HG03108 (cell line): ENCODE data around the gene ZPR1.
A peak's percentile ranks its signal among the peaks of the same experiment; 100 is the strongest.
"Not testable (repeated sequence)": the region's sequence is repeated elsewhere in the genome, so short reads cannot be mapped to it uniquely, and the experiment has no call there.

Source experiments
- ATAC-seq: cut with Tn5 transposase; IDR thresholded peaks from one replicate; pipeline ENCODE4 v1.9.1; 2021; ENCODE audit warnings: moderate library complexity; ENCODE audit not compliant: unreplicated experiment

Gene ZPR1

DNA sequence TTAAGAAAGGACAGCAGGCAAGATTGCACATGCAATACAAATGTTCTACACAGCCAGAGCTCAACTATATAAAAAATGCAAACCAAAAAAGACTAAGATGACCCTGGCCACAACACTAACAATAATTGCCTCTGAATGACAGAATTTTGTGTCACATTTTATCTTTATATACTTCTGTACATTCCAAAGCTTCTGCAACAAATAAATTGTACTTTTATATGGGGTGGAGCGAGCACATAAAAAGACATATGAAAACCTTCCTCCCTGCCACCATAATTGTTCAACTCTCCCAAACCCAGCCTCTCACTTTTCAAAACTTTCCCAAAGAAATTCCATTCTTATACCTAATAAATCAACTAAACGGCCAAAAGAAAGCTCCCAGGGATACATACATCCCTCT, 25.7 kb downstream of the ZPR1 start:
- ATAC-seq: no peak

DNA sequence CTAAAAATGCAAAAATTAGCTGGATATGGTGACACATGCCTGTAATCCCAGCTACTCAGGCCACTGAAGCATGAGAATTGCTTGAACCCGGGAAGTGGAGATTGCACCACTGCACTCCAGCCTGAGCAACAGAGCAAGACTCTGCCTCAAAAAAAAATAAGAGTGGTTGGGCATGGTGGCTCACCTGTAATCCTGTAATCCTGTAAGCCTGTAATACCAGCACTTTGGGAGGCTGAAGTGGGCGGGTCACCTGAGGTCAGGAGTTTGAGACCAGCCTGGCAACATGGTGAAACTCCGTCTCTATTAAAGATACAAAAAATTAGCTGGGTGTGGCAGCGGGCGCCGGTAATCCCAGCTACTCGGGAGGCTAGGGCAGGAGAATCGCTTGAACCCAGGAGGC, 31.8 kb downstream of the ZPR1 start:
- ATAC-seq: not testable (repeated sequence)

DNA sequence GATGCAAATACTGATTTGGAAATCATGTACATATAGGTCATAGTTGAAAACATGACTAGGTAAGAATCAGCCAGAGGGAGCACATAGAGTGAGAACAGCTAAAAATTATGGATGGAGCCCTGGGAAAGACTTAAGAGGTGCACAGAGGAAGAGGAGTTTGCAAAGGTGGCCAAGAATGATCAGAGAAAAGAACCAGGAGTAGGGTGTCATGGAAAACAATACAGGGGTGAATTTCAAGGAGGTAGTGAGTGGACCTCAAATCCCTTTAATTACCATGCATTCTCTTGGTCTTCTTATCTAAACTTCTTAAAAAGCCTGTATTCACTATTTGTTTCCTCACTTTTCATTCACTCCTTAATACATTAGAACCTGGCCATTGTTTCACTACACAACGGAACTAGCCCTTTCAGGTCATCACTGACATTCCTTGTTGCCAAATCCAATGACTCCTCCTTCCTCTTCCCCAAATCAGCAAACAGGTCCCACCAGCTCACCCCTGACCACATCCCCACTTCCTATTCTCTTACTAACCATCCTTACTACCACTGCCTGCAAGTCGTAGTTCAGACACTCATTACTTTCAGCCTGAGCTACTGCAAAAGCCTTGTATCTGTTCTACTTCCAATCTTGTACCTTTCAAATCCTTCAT, 37.6 kb downstream of the ZPR1 start:
- no peak for ATAC-seq

DNA sequence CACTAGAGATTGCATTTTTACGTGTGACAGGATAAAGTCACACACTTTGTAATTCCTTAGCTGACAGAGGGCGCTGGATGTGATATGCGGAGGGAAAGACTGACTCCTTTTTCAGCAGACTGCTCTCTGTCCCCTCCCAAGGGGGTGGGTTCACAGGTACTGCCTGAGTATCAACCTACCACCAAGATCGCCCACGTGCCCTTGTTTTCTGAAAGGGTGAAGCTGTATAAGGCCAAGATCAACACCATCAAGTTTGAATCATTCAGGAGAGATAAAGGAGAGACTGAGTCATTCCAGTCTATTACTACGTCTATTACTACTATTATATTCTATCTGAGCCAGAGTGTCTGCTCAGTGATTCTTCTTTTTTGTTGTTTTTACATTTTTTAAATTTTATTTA, 45.7 kb downstream of the ZPR1 start:
- ATAC-seq: no peak

DNA sequence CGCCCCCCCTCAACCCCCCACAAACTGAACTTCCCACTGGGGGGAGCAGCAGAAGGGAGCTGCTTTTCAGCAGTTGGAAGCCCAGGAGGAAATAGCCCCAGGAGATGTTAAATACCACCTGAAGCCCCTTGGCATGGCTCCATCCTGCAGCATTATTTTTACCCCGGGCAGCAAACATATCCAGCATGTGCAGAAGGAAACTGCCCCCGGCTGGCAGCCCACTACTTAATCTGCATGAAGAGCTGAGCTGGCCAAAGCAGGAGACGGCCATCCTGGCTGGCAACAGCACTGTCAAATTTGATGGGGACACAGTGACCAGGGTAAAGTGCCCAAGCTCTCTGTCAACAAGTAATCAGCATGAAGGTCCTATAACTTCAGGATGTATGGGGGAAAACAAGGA, 47.1 kb downstream of the ZPR1 start:
- ATAC-seq: no peak

DNA sequence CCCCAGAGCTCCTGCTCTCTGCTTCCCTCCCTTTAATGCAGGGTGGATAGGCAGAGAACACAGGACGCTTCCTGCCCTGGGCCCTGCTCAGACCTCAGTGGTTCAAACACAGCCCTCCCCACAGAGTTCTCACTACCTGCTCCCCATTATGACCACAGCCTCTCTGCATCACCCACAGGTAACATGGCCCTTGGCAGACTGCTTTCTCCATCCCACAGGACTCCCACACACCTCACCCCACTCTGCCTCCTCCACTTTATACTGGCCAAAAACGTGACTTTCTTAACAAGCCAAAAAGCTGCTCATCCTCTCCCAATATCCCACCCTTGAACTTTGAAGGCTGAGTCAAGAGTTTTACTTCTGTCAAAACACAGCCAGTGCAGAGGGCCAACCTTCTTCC, 48.8 kb downstream of the ZPR1 start:
- no peak for ATAC-seq

DNA sequence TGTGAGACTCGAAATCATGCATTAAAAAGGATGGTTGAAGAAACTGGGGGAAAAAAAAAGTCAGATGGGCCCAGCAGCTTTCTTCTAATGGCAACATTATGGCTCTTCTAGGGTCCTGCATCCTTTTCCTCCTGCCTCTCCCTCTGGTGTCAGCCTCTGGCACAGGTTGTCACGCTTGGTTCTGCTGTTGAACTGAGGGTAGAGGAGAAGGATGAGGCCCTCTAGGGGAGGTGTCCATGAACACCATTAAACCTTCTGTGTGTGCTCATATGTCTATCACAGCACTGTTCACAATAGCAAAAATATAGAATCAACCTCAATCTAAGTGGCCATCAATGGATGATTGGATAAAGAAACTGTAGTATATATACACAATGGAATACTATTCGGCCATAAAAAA, 51.1 kb downstream of the ZPR1 start:
- no peak for ATAC-seq

DNA sequence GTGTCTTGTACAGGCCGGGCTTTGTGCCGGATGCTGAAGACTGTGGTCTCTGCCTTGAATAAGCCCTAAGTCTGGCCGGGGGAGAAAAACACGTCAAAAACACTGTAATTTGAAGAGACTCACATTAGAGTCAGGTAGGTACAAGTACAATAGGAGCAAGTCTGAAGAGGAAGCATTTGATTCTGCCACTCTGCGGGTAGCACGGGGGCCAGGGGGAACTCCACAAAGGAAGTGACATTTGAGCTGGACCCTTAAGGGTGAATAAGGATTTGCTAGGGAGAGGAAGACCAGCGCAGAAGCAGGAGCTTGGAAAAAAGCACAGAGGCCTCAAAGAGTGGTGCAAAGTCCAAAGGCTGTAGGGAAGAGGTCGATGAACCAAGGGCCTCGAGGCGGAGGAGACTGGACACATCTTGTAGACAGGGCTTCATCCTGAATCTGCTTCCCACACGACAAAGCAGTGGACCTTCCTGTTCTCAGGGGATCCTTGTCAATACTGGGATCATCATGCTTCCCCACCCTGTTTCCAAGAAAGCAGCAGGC, 53.8 kb downstream of the ZPR1 start:
- no peak for ATAC-seq

DNA sequence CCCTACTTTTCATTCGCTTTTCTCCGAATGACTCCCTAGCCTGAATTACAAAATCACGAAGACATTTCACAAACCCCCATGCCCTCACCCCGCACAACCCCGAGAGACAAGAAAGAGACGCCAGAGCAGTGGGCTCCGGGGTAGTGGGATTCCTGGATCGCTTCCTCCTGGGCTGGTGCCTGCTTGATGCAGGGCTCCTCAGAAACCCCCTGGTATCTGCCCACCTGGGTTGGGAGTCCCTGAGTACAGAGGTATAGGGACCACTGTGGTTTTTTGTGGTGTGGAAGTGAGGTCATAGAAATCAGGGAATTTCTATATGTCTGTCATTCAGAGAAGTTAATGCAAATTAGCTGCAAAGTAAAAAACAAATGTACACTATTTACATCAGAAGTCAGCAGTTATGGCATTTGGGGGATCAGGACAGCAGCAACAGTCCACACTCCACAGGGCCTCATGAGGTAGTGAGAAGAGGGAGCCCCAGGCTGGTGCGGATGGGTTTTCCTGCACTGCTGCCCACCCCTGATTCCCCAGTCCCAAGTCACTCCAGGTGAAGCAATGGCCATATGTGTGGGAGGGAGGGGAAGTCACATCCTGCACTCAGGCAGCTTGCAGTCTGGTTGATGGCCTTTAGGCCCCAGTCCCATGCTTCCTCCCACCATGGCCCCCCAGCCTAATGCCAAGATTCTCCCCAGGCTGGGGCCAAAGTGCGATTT, 54.6 kb downstream of the ZPR1 start:
- no peak for ATAC-seq

DNA sequence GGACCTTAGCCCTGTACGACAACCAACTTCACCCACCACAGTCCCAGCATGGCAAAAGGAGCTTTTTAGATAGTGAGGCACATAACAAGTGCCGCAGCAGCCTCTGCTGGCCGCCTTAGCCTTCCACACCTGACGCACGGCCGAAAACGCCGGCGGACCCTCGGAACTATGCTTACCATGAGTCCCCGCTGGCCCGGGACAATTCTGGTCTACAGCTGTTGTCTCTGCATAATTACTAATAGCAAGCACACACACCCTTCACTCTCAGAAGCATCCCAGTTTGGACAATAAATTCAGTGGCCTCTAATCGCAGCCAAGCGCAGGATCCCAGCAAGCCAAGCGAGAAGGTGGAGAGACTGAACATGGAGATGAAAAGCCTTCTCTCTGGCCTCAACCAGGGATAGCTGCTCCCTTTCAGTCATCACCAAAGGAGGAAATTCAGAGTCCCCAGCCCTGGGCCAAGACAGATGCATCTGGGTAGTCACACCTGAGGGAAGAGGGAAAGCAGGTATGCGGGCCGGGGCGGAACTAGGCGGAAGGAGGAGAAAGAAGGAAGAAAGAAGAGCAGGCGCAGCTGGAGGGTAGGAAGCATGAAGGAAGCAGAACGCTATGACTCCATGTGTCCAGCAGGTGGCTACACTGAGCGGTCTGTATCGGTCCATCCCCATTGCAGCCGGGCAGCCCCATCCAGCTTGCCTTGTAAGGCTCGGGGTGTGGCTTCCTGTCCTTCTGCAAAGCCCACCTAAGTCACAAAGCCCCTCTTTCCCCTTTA, 55.4 kb downstream of the ZPR1 start:
- peak; percentile 82 for ATAC-seq

DNA sequence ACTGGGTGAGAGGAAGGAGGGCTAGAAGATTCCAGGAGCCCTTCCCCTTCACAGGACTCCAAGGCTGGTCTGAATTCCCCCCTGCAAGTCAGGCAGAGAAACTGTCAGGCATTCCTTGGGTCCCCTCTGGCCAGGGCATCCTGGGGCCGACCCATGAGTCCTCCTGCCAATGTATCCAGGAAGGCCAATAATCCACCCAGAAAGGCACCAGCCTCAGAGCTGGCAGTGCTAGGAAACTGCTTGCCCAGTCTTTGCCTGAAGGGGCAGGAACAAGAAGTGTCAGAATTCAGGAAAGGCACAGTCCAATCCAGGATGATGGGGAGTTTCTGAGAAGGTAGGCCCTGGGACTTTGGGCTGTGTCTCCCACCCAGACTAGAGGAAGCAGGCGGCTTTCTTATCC, 56.0 kb downstream of the ZPR1 start:
- no peak for ATAC-seq

DNA sequence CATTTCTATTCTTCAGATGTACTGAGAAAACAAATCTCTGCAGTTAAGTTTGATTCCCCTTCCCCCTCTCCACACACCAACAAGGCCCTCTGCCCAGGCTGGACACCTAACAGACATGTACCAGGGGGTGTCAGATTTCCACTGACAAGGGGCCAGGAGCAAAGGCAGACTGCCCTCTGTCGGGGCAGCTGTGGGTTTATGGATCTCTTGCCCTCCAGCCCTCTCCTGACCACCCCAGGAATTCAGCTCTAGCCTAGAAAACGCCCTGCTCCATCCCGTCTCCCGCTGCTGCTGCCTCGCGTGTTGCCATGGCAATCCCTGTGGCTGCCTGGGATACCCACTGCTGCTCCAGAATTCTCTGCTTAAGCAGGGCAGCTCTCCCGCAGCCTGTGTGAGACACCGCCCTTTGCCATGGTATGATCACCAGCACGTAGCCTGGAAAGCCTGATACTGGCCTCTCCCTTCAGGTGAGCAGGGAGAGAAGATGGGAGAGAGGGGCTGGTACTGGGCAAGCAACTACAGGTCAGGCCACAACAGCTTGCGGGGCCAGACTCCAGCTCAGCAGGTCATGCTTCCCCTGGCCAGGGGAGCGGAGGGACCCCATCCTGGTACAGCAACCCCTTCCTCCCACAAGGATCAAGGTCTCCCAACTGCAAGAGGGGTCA, 56.6 kb downstream of the ZPR1 start:
- ATAC-seq: no peak

DNA sequence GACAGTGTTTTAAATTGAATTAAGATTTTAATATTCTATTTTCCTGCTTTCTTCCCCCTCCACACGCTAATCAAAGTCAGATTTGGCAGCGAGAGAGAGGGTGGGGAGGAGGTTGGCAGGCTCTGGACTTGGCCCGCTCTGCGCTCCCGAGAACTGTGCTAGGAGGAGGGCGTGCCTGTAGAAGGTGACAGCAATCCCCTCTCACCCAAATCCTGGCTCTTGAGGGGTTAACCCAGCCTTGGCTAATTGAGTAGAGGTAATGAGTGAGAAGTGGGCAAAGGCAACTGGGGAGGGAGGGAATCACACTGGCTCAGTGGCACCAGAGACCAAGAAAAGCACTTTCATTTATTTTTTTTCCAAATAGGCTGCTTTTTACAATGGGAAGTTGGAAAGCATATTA, 57.2 kb downstream of the ZPR1 start:
- ATAC-seq: no peak

DNA sequence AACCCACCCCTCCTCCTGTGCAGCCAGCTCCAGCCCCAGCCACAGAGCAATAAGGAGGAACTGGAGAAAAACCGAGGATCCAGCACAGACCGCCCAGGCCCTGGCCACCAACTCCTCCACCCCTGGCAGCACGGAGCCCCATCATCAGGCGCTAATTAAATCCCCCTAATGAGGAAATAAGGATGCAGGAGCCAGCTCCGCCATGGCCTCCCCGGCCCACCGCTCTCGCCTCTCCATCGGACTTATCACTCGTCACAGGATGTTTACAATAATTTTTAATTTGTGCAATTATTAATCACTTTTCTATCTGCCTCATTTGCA, 57.6 kb downstream of the ZPR1 start:
- no peak for ATAC-seq

DNA sequence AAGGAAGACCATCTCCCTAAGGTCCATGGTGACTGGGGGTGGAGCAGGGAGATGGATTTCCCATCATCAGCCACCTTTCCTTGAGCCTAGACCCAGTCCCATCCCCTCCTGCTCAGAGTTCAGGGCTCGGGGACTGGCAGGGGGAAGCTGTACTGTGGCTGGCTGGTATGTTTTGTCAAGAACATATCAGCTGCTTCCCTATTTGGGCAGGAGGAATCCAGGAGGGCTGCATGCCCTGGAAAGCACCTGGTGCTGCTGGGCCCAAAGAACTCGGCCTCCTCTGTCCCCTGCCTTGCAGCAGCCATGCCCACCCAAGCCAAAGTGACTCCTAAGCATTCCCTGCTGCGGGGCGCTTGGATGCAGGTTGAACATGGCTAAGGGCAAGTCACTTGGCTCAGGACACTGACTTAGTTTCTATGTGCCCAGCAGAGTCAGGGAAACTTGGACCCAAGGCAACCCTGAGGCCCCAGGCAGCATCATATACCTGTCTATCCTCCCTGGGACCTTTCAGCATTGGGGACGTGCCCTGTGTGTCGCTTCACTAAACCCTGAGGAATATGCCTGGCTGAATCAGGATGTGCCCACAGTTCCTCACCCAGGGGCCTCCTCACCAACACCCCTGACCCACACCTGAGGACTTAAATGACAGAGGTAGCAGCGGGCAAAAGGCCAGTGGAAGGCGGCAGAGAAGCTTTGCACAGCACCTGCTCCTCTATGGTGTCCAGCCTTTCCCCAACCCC, 58.2 kb downstream of the ZPR1 start:
- no peak for ATAC-seq

DNA sequence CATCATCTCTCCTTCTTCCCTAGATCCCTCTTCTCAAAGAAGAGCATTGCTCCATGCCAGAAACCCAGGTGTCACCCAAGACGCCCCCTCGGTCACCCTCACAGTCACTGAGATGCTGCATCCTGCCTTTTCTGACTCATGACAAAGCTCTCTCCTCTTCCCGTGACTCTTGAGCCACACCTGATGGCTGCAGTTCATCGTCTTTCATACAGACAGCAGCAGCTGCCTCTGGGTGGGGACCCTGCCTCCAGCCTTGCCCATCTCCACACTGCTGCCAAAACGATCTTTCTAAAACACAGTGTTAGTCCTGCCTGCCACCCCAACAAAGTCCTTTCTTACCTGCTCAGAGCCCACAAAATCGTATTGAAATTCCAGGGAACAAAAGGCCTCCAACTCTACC, 59.8 kb downstream of the ZPR1 start:
- no peak for ATAC-seq

DNA sequence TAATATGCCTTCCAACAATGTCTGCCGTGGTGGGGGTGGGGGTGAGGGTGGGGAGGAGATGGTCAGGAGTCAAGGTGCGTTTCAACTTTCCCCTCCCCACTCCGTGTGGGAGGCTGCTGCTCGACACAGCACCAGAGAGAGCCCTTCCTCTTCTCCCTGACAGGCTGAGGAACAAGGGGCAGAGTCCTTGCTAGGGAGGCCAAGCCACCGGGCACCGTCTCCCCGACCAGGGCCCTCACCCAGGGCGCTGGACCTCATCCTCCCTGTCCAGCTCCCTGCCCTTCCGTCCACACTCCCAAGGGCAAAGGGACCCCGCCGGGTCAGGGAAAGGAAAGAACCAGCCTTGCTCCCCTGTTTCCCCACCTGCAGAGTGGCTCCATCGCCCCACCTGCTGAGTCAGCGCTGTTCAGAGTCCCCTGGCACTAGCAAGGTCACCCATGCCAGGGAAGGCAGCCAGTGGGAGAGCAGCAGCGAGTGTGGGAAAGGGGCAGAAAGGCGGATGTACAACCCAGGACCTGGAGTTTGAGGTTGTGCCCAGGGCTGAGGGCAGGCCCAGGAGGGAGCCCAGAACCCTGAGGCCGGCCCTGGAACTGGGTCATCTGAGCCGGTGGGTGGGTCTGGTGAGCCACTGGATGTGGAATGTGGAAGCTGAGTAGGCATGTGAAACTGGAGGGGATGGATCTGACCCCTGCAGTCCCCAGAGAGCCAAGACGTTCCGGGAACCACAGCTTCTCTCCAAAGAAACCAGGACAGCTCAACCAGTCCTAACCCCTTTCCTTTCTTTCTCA, 62.2 kb downstream of the ZPR1 start:
- no peak for ATAC-seq

DNA sequence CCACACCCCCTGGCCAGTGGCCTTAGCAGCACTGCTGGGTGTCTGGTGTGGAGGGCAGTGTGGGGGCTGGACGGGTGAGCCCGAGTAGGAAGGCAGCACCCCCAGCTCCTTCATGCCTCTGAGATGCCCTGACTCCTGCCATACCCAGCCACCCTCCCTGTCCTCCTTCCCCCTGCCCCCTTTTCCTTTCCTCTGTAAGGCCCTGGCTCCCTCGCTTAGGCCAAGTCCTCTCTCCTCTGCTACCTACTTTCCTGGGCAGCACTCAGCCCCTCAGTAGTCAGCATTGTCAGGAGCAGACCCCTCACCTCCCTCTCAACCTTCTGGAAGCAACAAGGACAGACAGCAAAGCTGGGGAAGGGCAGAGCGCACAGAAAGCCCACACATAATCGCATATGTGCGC, 63.0 kb downstream of the ZPR1 start:
- ATAC-seq: no peak
